Calu3 (cell line): ENCODE results near the gene DGKI. TPM values are rescaled to one million over a fixed set of nuclear protein-coding genes. Genes with fewer than 3 reads are reported as not detected.
"Not testable (repeated sequence)": the region's sequence is repeated elsewhere in the genome, so short reads cannot be mapped to it uniquely, and the experiment has no call there.

Source experiments
- BruUV-seq: library from RNA; stranded (reverse); fragments of 400-500 nt; replicated peaks from 2 replicates; lab custom pipeline; 2021; lab: Mats Ljungman, UMichigan
- CTCF ChIA-PET: fragments of 300-600 bp; sonication (Branson Sonifier 250); formaldehyde crosslinking; loops from one replicate; lab custom pipeline; 2022; ENCODE audit warnings: antibody characterized with exemption; lab: Charles Lee
- DNase-seq: peaks from one replicate; pipeline ENCODE4 v3.0.0; 2022
- H3K27ac Mint-ChIP-seq: one replicate; pipeline ENCODE4 v1.8.0; 2022; ENCODE audit warnings: mixed read lengths; ENCODE audit not compliant: unreplicated experiment
- H3K27me3 Mint-ChIP-seq: one replicate; pipeline ENCODE4 v1.8.0; 2022; ENCODE audit warnings: mixed read lengths; ENCODE audit not compliant: unreplicated experiment
- H3K36me3 Mint-ChIP-seq: one replicate; pipeline ENCODE4 v1.8.0; 2022; ENCODE audit warnings: mild to moderate bottlenecking, moderate library complexity, mixed read lengths; ENCODE audit not compliant: insufficient read depth, unreplicated experiment
- H3K4me1 Mint-ChIP-seq: one replicate; pipeline ENCODE4 v1.8.0; 2022; ENCODE audit warnings: mild to moderate bottlenecking, low read depth, mixed read lengths; ENCODE audit not compliant: unreplicated experiment
- H3K4me3 Mint-ChIP-seq: one replicate; pipeline ENCODE4 v1.8.0; 2022; ENCODE audit warnings: mild to moderate bottlenecking, low read depth, moderate library complexity, mixed read lengths; ENCODE audit not compliant: unreplicated experiment
- H3K9me3 Mint-ChIP-seq: one replicate; pipeline ENCODE4 v1.8.0; 2022; ENCODE audit warnings: low read depth, mixed read lengths; ENCODE audit not compliant: unreplicated experiment
- intact Hi-C: fragments of 100-400 bp; cut with micrococcal nuclease; formaldehyde crosslinking; loops from one replicate; pipeline ENCODE4 v1.10.0; 2022; ENCODE audit not compliant: unreplicated experiment
- total RNA-seq: library from RNA; stranded (reverse); gene quantifications from 2 replicates; pipeline ENCODE4 v1.2.3, GENCODE V29; 2022
- TF ChIP-seq, protein P1 (sequence below): fragments of 200-600 bp; IDR thresholded peaks from one replicate; pipeline ENCODE4 v1.8.0; 2022; ENCODE audit warnings: antibody characterized with exemption; ENCODE audit not compliant: unreplicated experiment

The DGKI gene
- total RNA-seq, 1 experiment from 2014 or later, result not detected

- no peak for DNase-seq
- Mint-ChIP-seq H3K9me3 (peaks cover 2% of the 10 kb centered on the region), H3K27me3 (peaks cover 31% of the 10 kb centered on the region), H3K27ac (no peak overlapping the region), H3K4me3 (no peak overlapping the region), H3K4me1 (no peaks in the 10 kb centered on the region), H3K36me3 (no peaks in the 10 kb centered on the region)
- TF ChIP-seq, protein P1, sequence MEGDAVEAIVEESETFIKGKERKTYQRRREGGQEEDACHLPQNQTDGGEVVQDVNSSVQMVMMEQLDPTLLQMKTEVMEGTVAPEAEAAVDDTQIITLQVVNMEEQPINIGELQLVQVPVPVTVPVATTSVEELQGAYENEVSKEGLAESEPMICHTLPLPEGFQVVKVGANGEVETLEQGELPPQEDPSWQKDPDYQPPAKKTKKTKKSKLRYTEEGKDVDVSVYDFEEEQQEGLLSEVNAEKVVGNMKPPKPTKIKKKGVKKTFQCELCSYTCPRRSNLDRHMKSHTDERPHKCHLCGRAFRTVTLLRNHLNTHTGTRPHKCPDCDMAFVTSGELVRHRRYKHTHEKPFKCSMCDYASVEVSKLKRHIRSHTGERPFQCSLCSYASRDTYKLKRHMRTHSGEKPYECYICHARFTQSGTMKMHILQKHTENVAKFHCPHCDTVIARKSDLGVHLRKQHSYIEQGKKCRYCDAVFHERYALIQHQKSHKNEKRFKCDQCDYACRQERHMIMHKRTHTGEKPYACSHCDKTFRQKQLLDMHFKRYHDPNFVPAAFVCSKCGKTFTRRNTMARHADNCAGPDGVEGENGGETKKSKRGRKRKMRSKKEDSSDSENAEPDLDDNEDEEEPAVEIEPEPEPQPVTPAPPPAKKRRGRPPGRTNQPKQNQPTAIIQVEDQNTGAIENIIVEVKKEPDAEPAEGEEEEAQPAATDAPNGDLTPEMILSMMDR, result no peak
- intact Hi-C loops, result no loop called here
- no TSS peak for BruUV-seq
- CTCF ChIA-PET, result no interaction called here
Measured at GRCh38 chr7:137836113-137836509, 10.7 kb downstream of the DGKI start.

- CTCF ChIA-PET, result no interaction called here
- H3K27ac Mint-ChIP-seq, result no peak overlapping the region
Measured at GRCh38 chr7:137835486-137836112, 11.2 kb downstream of the DGKI start.

DNA sequence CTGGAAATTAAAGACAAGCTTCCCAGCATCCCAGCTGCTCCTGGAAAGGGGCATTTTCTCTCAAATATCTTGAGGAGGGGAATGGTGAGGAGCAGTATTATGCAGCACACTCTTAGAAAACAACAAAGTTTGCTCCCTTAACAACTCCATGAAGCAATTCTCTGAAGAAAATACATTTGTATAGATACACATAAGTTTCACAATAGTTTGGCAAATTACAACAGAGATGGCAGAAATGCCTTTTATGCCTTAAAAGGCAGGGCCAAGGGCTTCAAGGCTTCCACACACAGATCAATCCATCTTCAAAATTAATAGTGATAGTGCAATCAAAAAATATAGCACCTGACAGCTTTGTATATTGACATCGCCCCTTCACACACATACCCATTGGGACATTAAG lies 12.2 kb downstream of the DGKI start:
- Mint-ChIP-seq H3K27ac (no peak overlapping the region), H3K36me3 (no peaks in the 10 kb centered on the region), H3K4me1 (no peaks in the 10 kb centered on the region), H3K4me3 (no peak overlapping the region), H3K27me3 (peaks cover 29% of the 10 kb centered on the region), H3K9me3 (peaks cover 5% of the 10 kb centered on the region)
- TF ChIP-seq, protein P1, result no peak
- BruUV-seq, result no TSS peak
- intact Hi-C loops, result no loop called here
- DNase-seq, result no peak
- CTCF ChIA-PET, result interaction anchor here (0.9 kb wide), 1 partner anchor 21 kb away, joined by 3 read pairs; no protein-coding TSS in a partner anchor

More at GRCh38 chr7:137835486-137836112, 11.2 kb downstream of the DGKI start:
- Mint-ChIP-seq H3K4me1 (no peaks in the 10 kb centered on the region), H3K36me3 (no peaks in the 10 kb centered on the region), H3K9me3 (peaks cover 2% of the 10 kb centered on the region), H3K4me3 (no peak overlapping the region), H3K27me3 (peaks cover 30% of the 10 kb centered on the region)
- TF ChIP-seq, protein P1, result no peak
- intact Hi-C loops, result no loop called here
- BruUV-seq, result no TSS peak
- no peak for DNase-seq

GRCh38 chr7:137832990-137833389 lies 13.8 kb downstream of the DGKI start:
- H3K4me1 Mint-ChIP-seq, H3K4me3 Mint-ChIP-seq: not testable (repeated sequence)

DNA sequence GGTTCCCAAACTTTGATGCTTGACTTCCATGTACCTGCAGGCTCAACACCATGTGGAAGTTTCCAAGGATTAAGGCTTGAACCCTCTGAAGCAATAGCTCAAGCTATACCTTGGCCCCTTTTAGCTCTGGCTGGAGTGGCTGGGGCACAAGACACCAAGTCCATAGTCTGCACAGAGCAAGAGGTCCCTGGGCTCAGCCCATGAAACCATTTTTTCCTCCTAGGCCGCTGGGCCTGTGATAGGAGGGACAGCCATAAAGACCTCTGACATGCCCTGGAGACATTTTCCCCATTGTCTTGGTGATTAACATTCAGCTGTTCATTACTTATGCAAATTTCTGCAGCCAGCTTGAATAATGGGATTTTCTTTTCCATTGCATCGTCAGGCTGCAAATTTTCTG lies 14.4 kb downstream of the DGKI start:
- Mint-ChIP-seq H3K27ac (no peak overlapping the region), H3K4me3 (no peak overlapping the region), H3K4me1 (no peaks in the 10 kb centered on the region), H3K36me3 (no peaks in the 10 kb centered on the region), H3K9me3 (peaks cover 5% of the 10 kb centered on the region), H3K27me3 (peaks cover 31% of the 10 kb centered on the region)
- no TSS peak for BruUV-seq
- DNase-seq, result no peak
- TF ChIP-seq, protein P1, result no peak
- CTCF ChIA-PET, result no interaction called here
- intact Hi-C loops, result no loop called here

More at GRCh38 chr7:137832990-137833389, 13.8 kb downstream of the DGKI start:
- H3K27ac Mint-ChIP-seq, H3K9me3 Mint-ChIP-seq, BruUV-seq, CTCF ChIA-PET, intact Hi-C loops, H3K36me3 Mint-ChIP-seq, DNase-seq: not testable (repeated sequence)
- H3K27me3 Mint-ChIP-seq, result peaks cover 29% of the 10 kb centered on the region

GRCh38 chr7:137831555-137831954 lies 15.2 kb downstream of the DGKI start:
- DNase-seq, H3K4me1 Mint-ChIP-seq, BruUV-seq, H3K36me3 Mint-ChIP-seq, CTCF ChIA-PET, H3K27ac Mint-ChIP-seq, intact Hi-C loops, H3K9me3 Mint-ChIP-seq, H3K4me3 Mint-ChIP-seq: not testable (repeated sequence)
- H3K27me3 Mint-ChIP-seq, result peaks cover 33% of the 10 kb centered on the region
